Upper lobe of left lung (tissue), 6 donors: ENCODE results near the gene ATP6V1B1. TPM values are rescaled to one million over a fixed set of nuclear protein-coding genes. Genes with fewer than 3 reads are reported as not detected.

Source experiments
- ATAC-seq, 2 donors: fragments of 200-7000 bp; cut with Tn5 transposase; one replicate each; pipeline ENCODE4 v1.9.1; 2022; ENCODE audit warnings: mild to moderate bottlenecking in 2 of 2, moderate library complexity in 2 of 2; ENCODE audit not compliant: low FRiP score in 2 of 2
- DNase-seq, 2 donors: peaks; one replicate each; pipeline ENCODE4 v3.0.0-alpha.2; 2019 to 2020
- H3K27ac ChIP-seq, 4 donors: fragments of 200-600 bp; sonication (generic); one replicate each; pipeline ENCODE4 v1.5.1; 2016 to 2019
- H3K27me3 ChIP-seq, 4 donors: fragments of 200-600 bp; sonication (generic); one replicate each; pipeline ENCODE4 v1.5.1; 2017 to 2019
- H3K36me3 ChIP-seq, 4 donors: fragments of 200-600 bp; sonication (generic); one replicate each; pipeline ENCODE4 v1.5.1; 2016 to 2019
- H3K4me1 ChIP-seq, 4 donors: fragments of 200-600 bp; sonication (generic); one replicate each; pipeline ENCODE4 v1.5.1; 2018 to 2019
- H3K4me3 ChIP-seq, 4 donors: fragments of 200-600 bp; sonication (generic); one replicate each; pipeline ENCODE4 v1.5.1; 2017 to 2019; ENCODE audit warnings: mild to moderate bottlenecking in 2 of 4, moderate library complexity in 1 of 4
- H3K9me3 ChIP-seq, 4 donors: fragments of 200-600 bp; sonication (generic); one replicate each; pipeline ENCODE4 v1.5.1; 2018 to 2019
- EP300 ChIP-seq, 4 donors: sonication (generic); formaldehyde crosslinking; IDR thresholded peaks; one replicate each; pipeline ENCODE4 v1.5.1; 2017; ENCODE audit warnings: antibody characterized with exemption in 4 of 4, control low read depth in 2 of 4
- POLR2A ChIP-seq, 4 donors: fragments of 450-650 bp; IDR thresholded peaks; one replicate each; pipeline ENCODE4 v1.5.1; 2016 to 2017; ENCODE audit warnings: antibody characterized with exemption in 4 of 4, mild to moderate bottlenecking in 2 of 4
- POLR2AphosphoS5 ChIP-seq, 2 donors: sonication (generic); formaldehyde crosslinking; IDR thresholded peaks; one replicate each; pipeline ENCODE4 v1.5.1; 2017; ENCODE audit warnings: antibody characterized with exemption in 2 of 2
- WGBS, 2 donors: methylation state at CpG; one replicate each; pipeline ENCODE4 v1.1.5; 2017 to 2018; 5-methylcytosine and 5-hydroxymethylcytosine counted together
- total RNA-seq, 6 donors: library from RNA; depleted of rRNA in 4 of 6; stranded (reverse); fragments of >200 nt in 4 of 6; gene quantifications; one replicate each; pipeline versions ENCODE4 v1.1.0 to v1.2.1, GENCODE V29; 2016 to 2021
- TF ChIP-seq, protein P1 (sequence below), 6 experiments: fragments of 450-650 bp in 4 of 6; fragments of 200-600 bp in 2 of 6; sonication (generic) in 2 of 6; IDR thresholded peaks; one replicate each; pipeline ENCODE4 v1.5.1; 2016 to 2019; ENCODE audit warnings: antibody characterized with exemption in 6 of 6
- donor health status: DM: no; HTN: no; CAD: no; lungs with moderate emphysema.
- donor health status: DM: no; HTN: yes; CAD: no; lungs with severe emphysema.

The ATP6V1B1 gene
- total RNA-seq, 6 donors from 2014 or later, result 1.6 to 23.0 (median 3.2) TPM; not detected in 1

DNA sequence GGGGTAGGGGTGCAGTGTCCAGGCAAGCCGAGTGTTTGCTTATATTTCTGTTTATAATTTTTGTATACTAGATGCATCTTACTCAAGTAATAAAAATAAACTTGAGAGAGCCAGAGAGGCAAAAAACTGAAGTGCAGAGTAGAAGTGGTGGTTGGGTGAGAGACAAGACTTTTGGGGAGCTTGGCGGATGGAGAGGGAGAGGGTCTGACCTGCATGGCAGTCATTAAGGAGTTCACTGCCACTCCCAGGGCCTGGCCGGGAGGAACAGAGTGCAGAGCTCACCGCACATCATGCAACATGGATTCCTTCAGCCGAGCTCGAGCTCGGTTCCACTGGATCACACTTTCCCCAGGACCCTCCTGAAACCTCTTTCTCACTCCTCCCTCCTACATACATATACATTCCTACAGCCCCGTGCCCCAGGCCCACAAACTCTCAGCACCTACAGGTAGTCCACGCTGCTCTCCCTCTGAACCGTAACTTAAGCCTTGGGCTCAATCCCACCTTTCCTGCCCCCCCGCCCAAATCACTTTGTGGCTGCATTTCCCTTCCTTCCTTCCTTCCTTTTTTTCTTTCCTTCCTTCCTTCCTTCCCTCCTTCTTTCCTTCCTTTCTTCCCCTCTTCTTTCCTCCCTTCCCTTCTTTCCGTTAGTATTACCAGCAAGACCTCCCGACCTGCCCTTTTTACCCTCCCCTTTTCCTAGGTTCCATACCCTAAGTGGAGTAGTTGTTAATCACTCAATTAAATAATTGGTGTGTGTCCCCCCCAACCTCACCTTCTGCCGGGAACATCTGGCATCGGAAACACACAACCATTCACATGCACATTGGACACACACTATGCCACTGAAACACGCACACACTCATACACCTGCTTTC is 37.1 kb upstream of the ATP6V1B1 start:
- Histone ChIP-seq H3K4me3 (no peak overlapping the region), H3K27ac (no peak overlapping the region), H3K27me3 (peaks cover 5 to 61% (median 43%) of the 10 kb centered on the region in 4 donors), H3K4me1 (peaks cover 22 to 32% (median 29%) of the 10 kb centered on the region in 4 donors), H3K36me3 (no peaks in the 10 kb centered on the region), H3K9me3 (no peaks in the 10 kb centered on the region)
- WGBS, 2 donors, result 17 to 19% methylated on average over 16 of the region's 16 CpGs
- no peak for ATAC-seq
- no peak for DNase-seq
- TF ChIP-seq EP300 (IDR thresholded peaks at IDR 0.05), result no peak
- no peak for TF ChIP-seq POLR2AphosphoS5 (IDR thresholded peaks at IDR 0.05)
- TF ChIP-seq POLR2A (IDR thresholded peaks at IDR 0.05), result no peak
- TF ChIP-seq, protein P1, sequence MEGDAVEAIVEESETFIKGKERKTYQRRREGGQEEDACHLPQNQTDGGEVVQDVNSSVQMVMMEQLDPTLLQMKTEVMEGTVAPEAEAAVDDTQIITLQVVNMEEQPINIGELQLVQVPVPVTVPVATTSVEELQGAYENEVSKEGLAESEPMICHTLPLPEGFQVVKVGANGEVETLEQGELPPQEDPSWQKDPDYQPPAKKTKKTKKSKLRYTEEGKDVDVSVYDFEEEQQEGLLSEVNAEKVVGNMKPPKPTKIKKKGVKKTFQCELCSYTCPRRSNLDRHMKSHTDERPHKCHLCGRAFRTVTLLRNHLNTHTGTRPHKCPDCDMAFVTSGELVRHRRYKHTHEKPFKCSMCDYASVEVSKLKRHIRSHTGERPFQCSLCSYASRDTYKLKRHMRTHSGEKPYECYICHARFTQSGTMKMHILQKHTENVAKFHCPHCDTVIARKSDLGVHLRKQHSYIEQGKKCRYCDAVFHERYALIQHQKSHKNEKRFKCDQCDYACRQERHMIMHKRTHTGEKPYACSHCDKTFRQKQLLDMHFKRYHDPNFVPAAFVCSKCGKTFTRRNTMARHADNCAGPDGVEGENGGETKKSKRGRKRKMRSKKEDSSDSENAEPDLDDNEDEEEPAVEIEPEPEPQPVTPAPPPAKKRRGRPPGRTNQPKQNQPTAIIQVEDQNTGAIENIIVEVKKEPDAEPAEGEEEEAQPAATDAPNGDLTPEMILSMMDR (IDR thresholded peaks at IDR 0.05), result no peak

DNA sequence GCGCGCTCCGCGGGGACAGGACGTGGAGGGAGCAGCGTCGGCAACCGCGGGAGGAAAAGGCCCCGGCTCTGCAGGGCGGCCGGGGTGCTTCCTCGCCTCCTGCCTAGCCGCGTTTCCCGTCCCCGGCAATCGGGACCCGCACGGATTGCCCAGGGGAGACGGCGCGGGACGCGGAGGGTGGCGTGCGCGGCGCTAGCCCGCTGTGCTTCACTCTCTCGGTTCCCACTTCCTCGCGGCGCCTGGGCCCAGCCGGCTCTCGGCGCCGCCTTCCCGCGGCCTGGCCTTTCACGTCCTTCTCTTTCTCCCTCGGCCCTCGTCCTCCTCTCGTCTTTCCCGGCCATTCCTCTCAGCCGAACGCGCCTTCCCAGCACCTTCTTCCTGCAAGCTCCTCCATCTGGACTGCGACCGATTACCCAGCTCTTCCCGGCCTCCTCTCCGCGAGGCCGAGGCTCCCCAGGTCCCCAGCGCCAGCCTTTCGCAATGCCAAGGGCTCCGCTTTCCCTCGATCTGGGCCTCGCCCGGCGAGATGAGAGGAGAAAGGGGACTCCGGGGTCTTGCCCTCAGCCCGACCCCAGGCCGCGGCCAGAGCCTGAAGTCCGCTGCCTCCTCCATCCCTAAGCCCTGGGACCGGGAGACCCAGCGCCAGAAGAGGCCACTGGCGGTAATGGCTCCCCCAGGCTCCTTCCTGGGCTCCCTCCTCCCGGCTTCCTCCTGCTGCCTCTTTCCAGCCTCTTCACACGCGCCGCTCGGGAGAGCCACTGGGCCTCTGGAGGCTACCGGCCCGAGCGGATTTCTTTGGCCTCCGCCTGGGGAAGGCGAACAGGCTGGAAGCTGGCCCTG is 34.3 kb upstream of the ATP6V1B1 start:
- ATAC-seq (peak in 1 of 2 donors; percentile 64), DNase-seq (peak in 1 of 2 donors; percentile 88)
- TF ChIP-seq EP300 (IDR thresholded peaks at IDR 0.05) (no peak), POLR2AphosphoS5 (IDR thresholded peaks at IDR 0.05) (no peak), POLR2A (IDR thresholded peaks at IDR 0.05) (no peak)
- TF ChIP-seq, protein P1 (IDR thresholded peaks at IDR 0.05), result no peak
- Histone ChIP-seq H3K36me3 (no peaks in the 10 kb centered on the region), H3K4me3 (peak overlapping the region in 3 of 4 donors; percentile 47 to 57 (median 50)), H3K4me1 (peaks cover 22 to 32% (median 29%) of the 10 kb centered on the region in 4 donors), H3K27ac (peak overlapping the region in 1 of 4 donors; percentile 26), H3K9me3 (no peaks in the 10 kb centered on the region), H3K27me3 (peaks cover 5 to 69% (median 45%) of the 10 kb centered on the region in 4 donors)
- WGBS, 2 donors, result 7 to 10% methylated on average over 48 to 64 of the region's 79 CpGs

DNA sequence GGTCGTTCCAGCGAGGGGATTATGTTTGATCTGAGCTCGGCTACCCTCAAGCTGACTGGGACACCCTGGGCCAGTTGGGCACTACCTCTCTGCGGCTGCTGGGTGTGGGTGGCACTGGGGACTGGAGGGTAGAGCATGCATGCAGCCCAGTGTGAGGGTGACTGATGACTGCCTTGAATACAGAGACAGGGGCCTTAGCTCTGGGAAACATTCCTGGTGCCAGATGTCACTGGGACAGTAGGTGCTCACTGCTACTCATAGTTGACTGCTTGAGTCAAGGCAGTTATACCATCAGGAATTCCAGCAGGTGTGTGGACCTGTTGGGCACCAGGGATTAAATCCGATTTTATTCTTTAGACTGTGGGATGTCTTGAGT is 33.6 kb upstream of the ATP6V1B1 start:
- Histone ChIP-seq H3K27ac (peak overlapping the region in 1 of 4 donors; percentile 26), H3K4me3 (peak overlapping the region in 3 of 4 donors; percentile 47 to 57 (median 50))
- 63% methylated on average over 5 of the region's 5 CpGs; no CpG with 5 or more reads in 1 of the 2 donors for WGBS, 2 donors

DNA sequence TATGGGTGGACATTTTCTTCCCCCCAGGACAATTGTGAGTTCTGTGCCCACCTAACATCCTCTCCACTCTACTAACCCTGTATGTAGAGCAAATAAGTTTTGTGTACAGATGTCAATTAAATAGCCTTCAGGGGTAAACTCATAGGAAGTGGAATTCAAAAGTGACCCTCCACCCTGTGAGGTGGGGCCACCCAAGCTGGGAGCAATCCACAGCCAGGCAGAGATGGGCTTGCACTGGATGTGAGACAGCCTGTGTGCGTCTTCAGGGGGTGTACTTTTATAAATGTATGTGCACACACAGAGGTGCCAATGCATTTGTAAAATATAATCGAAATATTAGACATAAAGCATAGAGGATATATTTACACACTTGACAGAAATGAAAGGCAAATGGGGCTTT is 33.1 kb upstream of the ATP6V1B1 start:
- 76 to 95% methylated on average over 1 to 2 of the region's 2 CpGs for WGBS, 2 donors
- DNase-seq (no peak), ATAC-seq (no peak)
- Histone ChIP-seq H3K27ac (no peak overlapping the region), H3K27me3 (peaks cover 3 to 66% (median 43%) of the 10 kb centered on the region in 4 donors), H3K9me3 (no peaks in the 10 kb centered on the region), H3K4me3 (no peak overlapping the region), H3K4me1 (peaks cover 22 to 41% (median 31%) of the 10 kb centered on the region in 4 donors), H3K36me3 (no peaks in the 10 kb centered on the region)
- no peak for TF ChIP-seq POLR2AphosphoS5 (IDR thresholded peaks at IDR 0.05)
- TF ChIP-seq POLR2A (IDR thresholded peaks at IDR 0.05), result no peak
- TF ChIP-seq, protein P1 (IDR thresholded peaks at IDR 0.05), result no peak
- TF ChIP-seq EP300 (IDR thresholded peaks at IDR 0.05), result no peak

More for the DNA sequence above, 33.6 kb upstream of the ATP6V1B1 start:
- Histone ChIP-seq H3K27me3 (peaks cover 5 to 66% (median 43%) of the 10 kb centered on the region in 4 donors), H3K36me3 (no peaks in the 10 kb centered on the region), H3K9me3 (no peaks in the 10 kb centered on the region), H3K4me1 (peaks cover 22 to 36% (median 29%) of the 10 kb centered on the region in 4 donors)
- no peak for ATAC-seq
- TF ChIP-seq, protein P1 (IDR thresholded peaks at IDR 0.05), result no peak
- no peak for TF ChIP-seq POLR2AphosphoS5 (IDR thresholded peaks at IDR 0.05)
- no peak for TF ChIP-seq EP300 (IDR thresholded peaks at IDR 0.05)
- no peak for TF ChIP-seq POLR2A (IDR thresholded peaks at IDR 0.05)
- no peak for DNase-seq
